Keratinocyte (primary cell): ENCODE results near the gene ARID5B. TPM values are rescaled to one million over a fixed set of nuclear protein-coding genes. Genes with fewer than 3 reads are reported as not detected.
A peak's percentile ranks its signal among the peaks of the same experiment; 100 is the strongest.

ENCODE experiments used
- DNase-seq: peaks from one replicate; pipeline ENCODE4 v3.0.0-alpha.2; 2011; ENCODE audit warnings: low read depth, missing footprints, low spot score
- FAIRE-seq: peaks from 2 replicates; lab custom pipeline; 2011; peaks lifted over from hg19 to GRCh38; lab: Jason Lieb, UNC
- H2AFZ ChIP-seq: 2 replicates; pipeline ENCODE4 v1.6.0; 2012; ENCODE audit warnings: low read length, control low read depth, inconsistent platforms; ENCODE audit not compliant: control insufficient read depth
- H3K27ac ChIP-seq: 2 replicates; pipeline ENCODE4 v1.5.1; 2011; ENCODE audit warnings: low read length; ENCODE audit not compliant: control insufficient read depth, insufficient read depth
- H3K27me3 ChIP-seq: 3 replicates; pipeline ENCODE4 v1.6.0; 2011; ENCODE audit warnings: low read length; ENCODE audit not compliant: control insufficient read depth, insufficient read depth; ENCODE audit errors: extremely low read depth
- H3K36me3 ChIP-seq, 2 experiments: 2 replicates in 1 of 2; 3 replicates in 1 of 2; pipeline ENCODE4 v1.5.1; 2011; ENCODE audit warnings: low read length in 2 of 2, mild to moderate bottlenecking in 1 of 2; ENCODE audit not compliant: control insufficient read depth in 2 of 2, insufficient read depth in 2 of 2; ENCODE audit errors: extremely low read depth in 1 of 2
- H3K4me1 ChIP-seq: 3 replicates; pipeline ENCODE4 v1.5.1; 2011; ENCODE audit warnings: low read length; ENCODE audit not compliant: control insufficient read depth, insufficient read depth; ENCODE audit errors: extremely low read depth
- H3K4me2 ChIP-seq: 3 replicates; pipeline ENCODE4 v1.6.0; 2011; ENCODE audit warnings: low read depth, low read length; ENCODE audit not compliant: control insufficient read depth, insufficient read depth; ENCODE audit errors: extremely low read depth
- H3K4me3 ChIP-seq, 3 experiments: fragments of 200-600 bp in 1 of 3; sonication (generic) in 1 of 3; 2 replicates in 2 of 3; 3 replicates in 1 of 3; pipeline ENCODE4 v1.5.1; 2011 to 2016; ENCODE audit warnings: low read length in 3 of 3, mild to moderate bottlenecking in 3 of 3, control low read depth in 2 of 3, inconsistent platforms in 1 of 3, low read depth in 1 of 3, mixed read lengths in 1 of 3, mixed run types in 1 of 3, moderate library complexity in 1 of 3; ENCODE audit not compliant: control insufficient read depth in 2 of 3, insufficient read depth in 2 of 3; ENCODE audit errors: extremely low read depth in 1 of 3
- H3K79me2 ChIP-seq: 2 replicates; pipeline ENCODE4 v1.6.0; 2012; ENCODE audit warnings: low read length; ENCODE audit not compliant: control insufficient read depth, insufficient read depth
- H3K9ac ChIP-seq: 3 replicates; pipeline ENCODE4 v1.6.0; 2011; ENCODE audit warnings: low read length; ENCODE audit not compliant: control insufficient read depth, insufficient read depth; ENCODE audit errors: extremely low read depth
- H3K9me1 ChIP-seq: 3 replicates; pipeline ENCODE4 v1.6.0; 2011; ENCODE audit warnings: low read length; ENCODE audit not compliant: control insufficient read depth, insufficient read depth; ENCODE audit errors: extremely low read depth
- H3K9me3 ChIP-seq: 2 replicates; pipeline ENCODE4 v1.5.1; 2012; ENCODE audit warnings: low read depth, low read length; ENCODE audit not compliant: control insufficient read depth
- H4K20me1 ChIP-seq: 3 replicates; pipeline ENCODE4 v1.6.0; 2011; ENCODE audit warnings: low read length; ENCODE audit not compliant: control insufficient read depth, insufficient read depth; ENCODE audit errors: extremely low read depth
- EZH2 ChIP-seq: IDR thresholded peaks from one replicate; pipeline ENCODE4 v1.6.1; 2012; ENCODE audit warnings: inconsistent platforms, mild to moderate bottlenecking, low read length, moderate library complexity
- dilution Hi-C: fragments of 300-500 bp; cut with MboI; formaldehyde crosslinking; loops from one replicate; pipeline ENCODE4 v1.7.0; 2020; ENCODE audit warnings: low sequenced_read_pairs; ENCODE audit not compliant: extremely low pct_ligation_motif_present
- polyA plus RNA-seq, 5 experiments: library from polyadenylated mRNA; depleted of rRNA in 3 of 5; stranded (reverse) in 3 of 5; stranded (forward) in 1 of 5; unstranded in 1 of 5; fragments of >200 nt; gene quantifications; 1 replicate in 1 of 5; 2 replicates in 3 of 5; 3 replicates in 1 of 5; pipeline versions ENCODE4 v1.2.1 to v1.2.3, GENCODE V29; 2011 to 2012; ENCODE audit warnings: missing spikeins in 2 of 5, low read depth in 1 of 5, low replicate concordance in 1 of 5
- TF ChIP-seq, protein P1 (sequence below), 3 experiments: IDR thresholded peaks in 1 of 3; conservative IDR thresholded peaks in 1 of 3; optimal IDR thresholded peaks in 1 of 3; 2 replicates in 2 of 3; 3 replicates in 1 of 3; pipeline versions ENCODE3 to v1.5.1; 2011; ENCODE audit warnings: low read length in 3 of 3, mild to moderate bottlenecking in 3 of 3, moderate library complexity in 2 of 3, control low read depth in 1 of 3, inconsistent platforms in 1 of 3; ENCODE audit not compliant: insufficient read depth in 2 of 3; ENCODE audit errors: extremely low read depth in 1 of 3

ARID5B gene
- polyA plus RNA-seq, 1 donor (not counting 4 experiments of a cell fraction or from before 2014, with no cell fraction given), result 7.0 TPM

DNA sequence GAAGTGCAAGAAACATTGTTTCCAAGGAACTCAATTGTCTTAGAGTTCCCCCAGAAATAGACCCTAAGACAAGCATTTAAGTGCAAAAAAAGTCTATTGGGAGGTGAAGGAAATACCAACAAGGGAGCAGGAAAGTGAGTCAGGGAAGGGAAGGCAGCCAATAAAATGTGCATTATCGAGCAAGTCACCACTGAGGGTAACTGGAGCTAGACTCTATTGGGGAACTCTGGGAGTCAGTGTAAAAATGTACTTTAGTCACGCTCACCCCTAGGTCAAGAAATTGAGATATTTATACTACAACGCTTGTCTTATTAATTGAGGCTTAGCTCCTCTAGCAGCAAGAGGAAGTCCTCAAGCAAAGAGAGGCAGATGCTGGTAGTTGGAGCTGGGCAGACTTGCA lies 229.4 kb downstream of the ARID5B start:
- Histone ChIP-seq H2AFZ (peak overlapping the region; percentile 35), H3K9me1 (no peaks in the 10 kb centered on the region), H3K36me3 (no peaks in the 10 kb centered on the region), H3K4me3 (no peak overlapping the region), H3K27ac (no peak overlapping the region), H4K20me1 (no peaks in the 10 kb centered on the region), H3K4me2 (peak overlapping the region; percentile 29), H3K4me1 (peaks cover 9% of the 10 kb centered on the region), H3K9ac (no peak overlapping the region), H3K79me2 (no peaks in the 10 kb centered on the region), H3K9me3 (no peaks in the 10 kb centered on the region), H3K27me3 (no peaks in the 10 kb centered on the region)
- no peak for DNase-seq
- FAIRE-seq, result peak; percentile 81
- TF ChIP-seq EZH2, result no peak
- TF ChIP-seq, protein P1, sequence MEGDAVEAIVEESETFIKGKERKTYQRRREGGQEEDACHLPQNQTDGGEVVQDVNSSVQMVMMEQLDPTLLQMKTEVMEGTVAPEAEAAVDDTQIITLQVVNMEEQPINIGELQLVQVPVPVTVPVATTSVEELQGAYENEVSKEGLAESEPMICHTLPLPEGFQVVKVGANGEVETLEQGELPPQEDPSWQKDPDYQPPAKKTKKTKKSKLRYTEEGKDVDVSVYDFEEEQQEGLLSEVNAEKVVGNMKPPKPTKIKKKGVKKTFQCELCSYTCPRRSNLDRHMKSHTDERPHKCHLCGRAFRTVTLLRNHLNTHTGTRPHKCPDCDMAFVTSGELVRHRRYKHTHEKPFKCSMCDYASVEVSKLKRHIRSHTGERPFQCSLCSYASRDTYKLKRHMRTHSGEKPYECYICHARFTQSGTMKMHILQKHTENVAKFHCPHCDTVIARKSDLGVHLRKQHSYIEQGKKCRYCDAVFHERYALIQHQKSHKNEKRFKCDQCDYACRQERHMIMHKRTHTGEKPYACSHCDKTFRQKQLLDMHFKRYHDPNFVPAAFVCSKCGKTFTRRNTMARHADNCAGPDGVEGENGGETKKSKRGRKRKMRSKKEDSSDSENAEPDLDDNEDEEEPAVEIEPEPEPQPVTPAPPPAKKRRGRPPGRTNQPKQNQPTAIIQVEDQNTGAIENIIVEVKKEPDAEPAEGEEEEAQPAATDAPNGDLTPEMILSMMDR (optimal IDR thresholded peaks at IDR 0.05 in 1 of 3, IDR thresholded peaks at IDR 0.05 in 1 of 3, conservative IDR thresholded peaks at IDR 0.05 in 1 of 3; ENCODE audit: extremely low read depth in 1 of 3, insufficient read depth in 2 of 3, low read length in 3 of 3), result no peak
- dilution Hi-C loops, result no loop called here

GRCh38 chr10:62131724-62132123 lies 230.2 kb downstream of the ARID5B start:
- Histone ChIP-seq H3K9me1 (no peaks in the 10 kb centered on the region), H3K4me2 (no peak overlapping the region), H3K9me3 (no peaks in the 10 kb centered on the region), H3K4me3 (no peak overlapping the region), H2AFZ (no peak overlapping the region), H3K27ac (no peak overlapping the region), H3K36me3 (no peaks in the 10 kb centered on the region), H4K20me1 (no peaks in the 10 kb centered on the region), H3K27me3 (no peaks in the 10 kb centered on the region), H3K4me1 (peaks cover 9% of the 10 kb centered on the region), H3K9ac (no peak overlapping the region), H3K79me2 (no peaks in the 10 kb centered on the region)
- TF ChIP-seq, protein P1 (optimal IDR thresholded peaks at IDR 0.05 in 1 of 3, IDR thresholded peaks at IDR 0.05 in 1 of 3, conservative IDR thresholded peaks at IDR 0.05 in 1 of 3; ENCODE audit: extremely low read depth in 1 of 3, insufficient read depth in 2 of 3, low read length in 3 of 3), result no peak
- TF ChIP-seq EZH2, result no peak
- dilution Hi-C loops, result no loop called here
- DNase-seq, result no peak
- FAIRE-seq, result no peak
